Measurements from ENCODE around the gene GPAT3.
A peak's percentile ranks its signal among the peaks of the same experiment; 100 is the strongest.

The GPAT3 gene

GRCh38 chr4:83629945-83630721, 94.2 kb downstream of the GPAT3 start:
- ChIA-PET POLR2A (no interaction called here), CTCF (interaction anchor here (1.0 to 5.9 kb wide), 8 partner anchors 9 to 120 kb away, joined by 3 to 31 read pairs (median 4); no protein-coding TSS in a partner anchor)
- Histone ChIP-seq H3K27me3 (replicated peaks in 2 of 5; ENCODE audit: control insufficient read depth in 4 of 5, insufficient read depth in 5 of 5, low read length in 4 of 5) (no peaks in the 10 kb centered on the region), H3K36me3 (ENCODE audit: control insufficient read depth in 4 of 4, insufficient read depth in 4 of 4, low read length in 3 of 4) (no peaks in the 10 kb centered on the region), H3K9me3 (ENCODE audit: control extremely low read depth in 1 of 5, control insufficient read depth in 4 of 5, insufficient read depth in 2 of 5, low read depth in 1 of 5, low read length in 4 of 5) (peaks cover 0 to 2% (median 0%) of the 10 kb centered on the region in 5 experiments), H3K27ac (ENCODE audit: insufficient read depth in 1 of 2, low read depth in 1 of 2, low read length in 2 of 2, poor library complexity in 1 of 2, severe bottlenecking in 2 of 2) (peak overlapping the region in 1 of 2 experiments; percentile 60), H3K4me1 (ENCODE audit: control extremely low read depth in 1 of 4, control insufficient read depth in 4 of 4, insufficient read depth in 4 of 4, low read length in 3 of 4) (peaks cover 10 to 29% (median 18%) of the 10 kb centered on the region in 4 experiments), H3K4me3 (ENCODE audit: control insufficient read depth in 1 of 7, extremely low read depth in 1 of 7, insufficient read depth in 4 of 7, low read depth in 2 of 7, low read length in 6 of 7) (peak overlapping the region in 1 of 7 experiments; percentile 17)
- WGBS (ENCODE audit: insufficient coverage) = 7% methylated on average over 3 of the region's 6 CpGs
- peak; percentile 98 to 100 (median 99) for DNase-seq

GRCh38 chr4:83631066-83631465, 95.2 kb downstream of the GPAT3 start:
- no peaks in the 10 kb centered on the region for H3K36me3 ChIP-seq (ENCODE audit: control insufficient read depth in 4 of 4, insufficient read depth in 4 of 4, low read length in 3 of 4)
- H3K4me3 ChIP-seq (ENCODE audit: control insufficient read depth in 1 of 7, extremely low read depth in 1 of 7, insufficient read depth in 4 of 7, low read depth in 2 of 7, low read length in 6 of 7) = peak overlapping the region in 1 of 7 experiments; percentile 43
- no CpG with 5 or more reads among the region's 2 CpGs for WGBS (ENCODE audit: insufficient coverage)
- H3K27ac ChIP-seq (ENCODE audit: insufficient read depth in 1 of 2, low read depth in 1 of 2, low read length in 2 of 2, poor library complexity in 1 of 2, severe bottlenecking in 2 of 2) = peak overlapping the region in 1 of 2 experiments; percentile 60
- peaks cover 0 to 2% (median 0%) of the 10 kb centered on the region in 5 experiments for H3K9me3 ChIP-seq (ENCODE audit: control extremely low read depth in 1 of 5, control insufficient read depth in 4 of 5, insufficient read depth in 2 of 5, low read depth in 1 of 5, low read length in 4 of 5)
- DNase-seq = no peak
- ChIA-PET CTCF (interaction anchor here (1.2 to 5.9 kb wide), 2 partner anchors 11 to 121 kb away, joined by 3 to 31 read pairs; no protein-coding TSS in a partner anchor), POLR2A (no interaction called here)
- peaks cover 10 to 29% (median 18%) of the 10 kb centered on the region in 4 experiments for H3K4me1 ChIP-seq (ENCODE audit: control extremely low read depth in 1 of 4, control insufficient read depth in 4 of 4, insufficient read depth in 4 of 4, low read length in 3 of 4)
- no peaks in the 10 kb centered on the region for H3K27me3 ChIP-seq (replicated peaks in 2 of 5; ENCODE audit: control insufficient read depth in 4 of 5, insufficient read depth in 5 of 5, low read length in 4 of 5)

GRCh38 chr4:83636930-83637329, 101.0 kb downstream of the GPAT3 start:
- Histone ChIP-seq H3K27ac (ENCODE audit: insufficient read depth in 1 of 2, low read depth in 1 of 2, low read length in 2 of 2, poor library complexity in 1 of 2, severe bottlenecking in 2 of 2) (no peak overlapping the region), H3K36me3 (ENCODE audit: control insufficient read depth in 4 of 4, insufficient read depth in 4 of 4, low read length in 3 of 4) (no peaks in the 10 kb centered on the region), H3K4me1 (ENCODE audit: control extremely low read depth in 1 of 4, control insufficient read depth in 4 of 4, insufficient read depth in 4 of 4, low read length in 3 of 4) (peaks cover 0 to 7% (median 2%) of the 10 kb centered on the region in 4 experiments), H3K4me3 (ENCODE audit: control insufficient read depth in 1 of 7, extremely low read depth in 1 of 7, insufficient read depth in 4 of 7, low read depth in 2 of 7, low read length in 6 of 7) (no peak overlapping the region), H3K27me3 (replicated peaks in 2 of 5; ENCODE audit: control insufficient read depth in 4 of 5, insufficient read depth in 5 of 5, low read length in 4 of 5) (no peaks in the 10 kb centered on the region), H3K9me3 (ENCODE audit: control extremely low read depth in 1 of 5, control insufficient read depth in 4 of 5, insufficient read depth in 2 of 5, low read depth in 1 of 5, low read length in 4 of 5) (no peaks in the 10 kb centered on the region)
- WGBS (ENCODE audit: insufficient coverage) = 79% methylated on average over 2 of the region's 8 CpGs
- DNase-seq = no peak
- POLR2A ChIA-PET = no interaction called here
- CTCF ChIA-PET = interaction anchor here (0.9 to 1.3 kb wide), 3 partner anchors 63 to 145 kb away, joined by 3 to 5 read pairs (median 4); no protein-coding TSS in a partner anchor

GRCh38 chr4:83639849-83640493, 104.1 kb downstream of the GPAT3 start:
- no peak overlapping the region for H3K27ac ChIP-seq (ENCODE audit: insufficient read depth in 1 of 2, low read depth in 1 of 2, low read length in 2 of 2, poor library complexity in 1 of 2, severe bottlenecking in 2 of 2)
- no peaks in the 10 kb centered on the region for H3K4me1 ChIP-seq (ENCODE audit: control extremely low read depth in 1 of 4, control insufficient read depth in 4 of 4, insufficient read depth in 4 of 4, low read length in 3 of 4)
- DNase-seq = peak; percentile 78 to 88 (median 80)
- 29% methylated on average over 5 of the region's 5 CpGs for WGBS (ENCODE audit: insufficient coverage)
- H3K27me3 ChIP-seq (replicated peaks in 2 of 5; ENCODE audit: control insufficient read depth in 4 of 5, insufficient read depth in 5 of 5, low read length in 4 of 5) = no peaks in the 10 kb centered on the region
- H3K9me3 ChIP-seq (ENCODE audit: control extremely low read depth in 1 of 5, control insufficient read depth in 4 of 5, insufficient read depth in 2 of 5, low read depth in 1 of 5, low read length in 4 of 5) = no peaks in the 10 kb centered on the region
- no peaks in the 10 kb centered on the region for H3K36me3 ChIP-seq (ENCODE audit: control insufficient read depth in 4 of 4, insufficient read depth in 4 of 4, low read length in 3 of 4)
- CTCF ChIA-PET = interaction anchor here (0.7 to 9.5 kb wide), 14 partner anchors 10 to 167 kb away, joined by 3 to 103 read pairs (median 3); partner anchors contain the start of gene GPAT3
- POLR2A ChIA-PET = no interaction called here
- H3K4me3 ChIP-seq (ENCODE audit: control insufficient read depth in 1 of 7, extremely low read depth in 1 of 7, insufficient read depth in 4 of 7, low read depth in 2 of 7, low read length in 6 of 7) = no peak overlapping the region

- POLR2A ChIA-PET = no interaction called here
These were observed 107.1 kb downstream of the GPAT3 start for GRCh38 chr4:83643036-83643435.

GRCh38 chr4:83644677-83645659, 109.1 kb downstream of the GPAT3 start:
- 0% methylated on average over 1 of the region's 5 CpGs for WGBS (ENCODE audit: insufficient coverage)
- no peaks in the 10 kb centered on the region for H3K4me1 ChIP-seq (ENCODE audit: control extremely low read depth in 1 of 4, control insufficient read depth in 4 of 4, insufficient read depth in 4 of 4, low read length in 3 of 4)
- no peaks in the 10 kb centered on the region for H3K36me3 ChIP-seq (ENCODE audit: control insufficient read depth in 4 of 4, insufficient read depth in 4 of 4, low read length in 3 of 4)
- no peak overlapping the region for H3K27ac ChIP-seq (ENCODE audit: insufficient read depth in 1 of 2, low read depth in 1 of 2, low read length in 2 of 2, poor library complexity in 1 of 2, severe bottlenecking in 2 of 2)
- peaks cover 0 to 4% (median 0%) of the 10 kb centered on the region in 5 experiments for H3K27me3 ChIP-seq (replicated peaks in 2 of 5; ENCODE audit: control insufficient read depth in 4 of 5, insufficient read depth in 5 of 5, low read length in 4 of 5)
- H3K4me3 ChIP-seq (ENCODE audit: control insufficient read depth in 1 of 7, extremely low read depth in 1 of 7, insufficient read depth in 4 of 7, low read depth in 2 of 7, low read length in 6 of 7) = no peak overlapping the region
- ChIA-PET CTCF (interaction anchor here (0.6 to 9.5 kb wide), 22 partner anchors 10 to 1326 kb away, joined by 3 to 103 read pairs (median 5); partner anchors contain the start of gene GPAT3), POLR2A (interaction anchor here (0.7 kb wide), 1 partner anchor 140 kb away, joined by 4 read pairs; no protein-coding TSS in a partner anchor)
- peak; percentile 70 to 83 (median 77) for DNase-seq
- no peaks in the 10 kb centered on the region for H3K9me3 ChIP-seq (ENCODE audit: control extremely low read depth in 1 of 5, control insufficient read depth in 4 of 5, insufficient read depth in 2 of 5, low read depth in 1 of 5, low read length in 4 of 5)

More at GRCh38 chr4:83643036-83643435, 107.1 kb downstream of the GPAT3 start:
- H3K27me3 ChIP-seq (replicated peaks in 2 of 5; ENCODE audit: control insufficient read depth in 4 of 5, insufficient read depth in 5 of 5, low read length in 4 of 5) = peaks cover 0 to 4% (median 0%) of the 10 kb centered on the region in 5 experiments
- H3K9me3 ChIP-seq (ENCODE audit: control extremely low read depth in 1 of 5, control insufficient read depth in 4 of 5, insufficient read depth in 2 of 5, low read depth in 1 of 5, low read length in 4 of 5) = no peaks in the 10 kb centered on the region
- DNase-seq = no peak
- H3K4me1 ChIP-seq (ENCODE audit: control extremely low read depth in 1 of 4, control insufficient read depth in 4 of 4, insufficient read depth in 4 of 4, low read length in 3 of 4) = no peaks in the 10 kb centered on the region
- no peak overlapping the region for H3K27ac ChIP-seq (ENCODE audit: insufficient read depth in 1 of 2, low read depth in 1 of 2, low read length in 2 of 2, poor library complexity in 1 of 2, severe bottlenecking in 2 of 2)
- H3K36me3 ChIP-seq (ENCODE audit: control insufficient read depth in 4 of 4, insufficient read depth in 4 of 4, low read length in 3 of 4) = no peaks in the 10 kb centered on the region
- CTCF ChIA-PET = interaction anchor here (0.6 to 9.5 kb wide), 8 partner anchors 9 to 816 kb away, joined by 3 to 103 read pairs (median 4); no protein-coding TSS in a partner anchor
- no peak overlapping the region for H3K4me3 ChIP-seq (ENCODE audit: control insufficient read depth in 1 of 7, extremely low read depth in 1 of 7, insufficient read depth in 4 of 7, low read depth in 2 of 7, low read length in 6 of 7)
- 93% methylated on average over 3 of the region's 4 CpGs for WGBS (ENCODE audit: insufficient coverage)

Measured in common myeloid progenitor, CD34-positive (primary cell).